ENCODE results near the gene STK38. TPM values are rescaled to one million over a fixed set of nuclear protein-coding genes. Genes with fewer than 3 reads are reported as not detected.

STK38 gene
- total RNA-seq, 1 experiment from 2014 or later = 44.7 TPM

- peaks cover 4% of the 10 kb centered on the region; the same call in 1 of the 2 replicates for H3K36me3 ChIP-seq (ENCODE audit: control insufficient read depth, insufficient read depth, low read length)
- ChIA-PET POLR2A (no interaction called here), CTCF (no interaction called here)
- ATAC-seq (no peak), DNase-seq (ENCODE audit: low read depth, low spot score) (no peak)
- H3K4me1 ChIP-seq (ENCODE audit: control insufficient read depth, insufficient read depth, low read length) = no peaks in the 10 kb centered on the region
- H3K27me3 ChIP-seq (ENCODE audit: control insufficient read depth, insufficient read depth, low read length) = no peaks in the 10 kb centered on the region
- no peak overlapping the region for H3K27ac ChIP-seq (ENCODE audit: low read length)
- TF ChIP-seq, protein P1, sequence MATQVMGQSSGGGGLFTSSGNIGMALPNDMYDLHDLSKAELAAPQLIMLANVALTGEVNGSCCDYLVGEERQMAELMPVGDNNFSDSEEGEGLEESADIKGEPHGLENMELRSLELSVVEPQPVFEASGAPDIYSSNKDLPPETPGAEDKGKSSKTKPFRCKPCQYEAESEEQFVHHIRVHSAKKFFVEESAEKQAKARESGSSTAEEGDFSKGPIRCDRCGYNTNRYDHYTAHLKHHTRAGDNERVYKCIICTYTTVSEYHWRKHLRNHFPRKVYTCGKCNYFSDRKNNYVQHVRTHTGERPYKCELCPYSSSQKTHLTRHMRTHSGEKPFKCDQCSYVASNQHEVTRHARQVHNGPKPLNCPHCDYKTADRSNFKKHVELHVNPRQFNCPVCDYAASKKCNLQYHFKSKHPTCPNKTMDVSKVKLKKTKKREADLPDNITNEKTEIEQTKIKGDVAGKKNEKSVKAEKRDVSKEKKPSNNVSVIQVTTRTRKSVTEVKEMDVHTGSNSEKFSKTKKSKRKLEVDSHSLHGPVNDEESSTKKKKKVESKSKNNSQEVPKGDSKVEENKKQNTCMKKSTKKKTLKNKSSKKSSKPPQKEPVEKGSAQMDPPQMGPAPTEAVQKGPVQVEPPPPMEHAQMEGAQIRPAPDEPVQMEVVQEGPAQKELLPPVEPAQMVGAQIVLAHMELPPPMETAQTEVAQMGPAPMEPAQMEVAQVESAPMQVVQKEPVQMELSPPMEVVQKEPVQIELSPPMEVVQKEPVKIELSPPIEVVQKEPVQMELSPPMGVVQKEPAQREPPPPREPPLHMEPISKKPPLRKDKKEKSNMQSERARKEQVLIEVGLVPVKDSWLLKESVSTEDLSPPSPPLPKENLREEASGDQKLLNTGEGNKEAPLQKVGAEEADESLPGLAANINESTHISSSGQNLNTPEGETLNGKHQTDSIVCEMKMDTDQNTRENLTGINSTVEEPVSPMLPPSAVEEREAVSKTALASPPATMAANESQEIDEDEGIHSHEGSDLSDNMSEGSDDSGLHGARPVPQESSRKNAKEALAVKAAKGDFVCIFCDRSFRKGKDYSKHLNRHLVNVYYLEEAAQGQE (IDR thresholded peaks at IDR 0.05; ENCODE audit: insufficient read depth in 1 of 2, low read depth in 2 of 2, low read length in 1 of 2) = no peak
- no peak for TF ChIP-seq TCF7L2 (IDR thresholded peaks at IDR 0.05; ENCODE audit: low read depth, low read length)
- TF ChIP-seq, protein P2, sequence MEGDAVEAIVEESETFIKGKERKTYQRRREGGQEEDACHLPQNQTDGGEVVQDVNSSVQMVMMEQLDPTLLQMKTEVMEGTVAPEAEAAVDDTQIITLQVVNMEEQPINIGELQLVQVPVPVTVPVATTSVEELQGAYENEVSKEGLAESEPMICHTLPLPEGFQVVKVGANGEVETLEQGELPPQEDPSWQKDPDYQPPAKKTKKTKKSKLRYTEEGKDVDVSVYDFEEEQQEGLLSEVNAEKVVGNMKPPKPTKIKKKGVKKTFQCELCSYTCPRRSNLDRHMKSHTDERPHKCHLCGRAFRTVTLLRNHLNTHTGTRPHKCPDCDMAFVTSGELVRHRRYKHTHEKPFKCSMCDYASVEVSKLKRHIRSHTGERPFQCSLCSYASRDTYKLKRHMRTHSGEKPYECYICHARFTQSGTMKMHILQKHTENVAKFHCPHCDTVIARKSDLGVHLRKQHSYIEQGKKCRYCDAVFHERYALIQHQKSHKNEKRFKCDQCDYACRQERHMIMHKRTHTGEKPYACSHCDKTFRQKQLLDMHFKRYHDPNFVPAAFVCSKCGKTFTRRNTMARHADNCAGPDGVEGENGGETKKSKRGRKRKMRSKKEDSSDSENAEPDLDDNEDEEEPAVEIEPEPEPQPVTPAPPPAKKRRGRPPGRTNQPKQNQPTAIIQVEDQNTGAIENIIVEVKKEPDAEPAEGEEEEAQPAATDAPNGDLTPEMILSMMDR (IDR thresholded peaks at IDR 0.05) = no peak
- no peak for TF ChIP-seq SIN3A (IDR thresholded peaks at IDR 0.05; ENCODE audit: borderline replicate concordance, insufficient read depth, low read depth, low read length)
- TF ChIP-seq POLR2AphosphoS5 (IDR thresholded peaks at IDR 0.05; ENCODE audit: low read depth, low read length) = no peak
- BruUV-seq (replicated peaks) = no TSS peak
- no peak overlapping the region for H3K4me3 ChIP-seq (ENCODE audit: low read depth in 2 of 2, low read length in 2 of 2)
- H3K9me3 ChIP-seq (ENCODE audit: control insufficient read depth, insufficient read depth, low read depth, low read length) = no peaks in the 10 kb centered on the region
- intact Hi-C loops (cut with micrococcal nuclease; ENCODE audit: unreplicated experiment) (no loop called here), in situ Hi-C loops (cut with HindIII; ENCODE audit: low pct_unique_long_range_greater_than_20kb, low sequenced_read_pairs) (no loop called here)
Measured at GRCh38 chr6:36501686-36502085, 45.6 kb downstream of the STK38 start.

DNA sequence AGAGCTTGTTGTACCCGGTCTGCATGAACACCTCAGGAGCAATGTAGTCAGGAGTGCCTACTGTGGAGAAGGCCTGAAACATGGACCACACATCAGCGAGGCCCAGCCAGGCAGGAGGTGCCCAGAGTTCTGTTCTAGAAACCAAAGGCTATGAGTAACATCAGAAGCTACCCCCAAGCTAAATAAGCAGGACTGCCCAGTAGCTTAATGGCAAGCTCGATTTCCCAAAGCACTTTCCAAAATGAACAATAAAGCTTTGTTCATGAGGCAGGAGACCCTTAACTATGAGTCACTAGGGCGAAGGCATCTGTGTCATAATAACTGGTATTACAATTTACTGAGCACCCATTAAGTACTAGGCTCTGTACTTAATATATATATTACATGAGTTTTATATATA, 47.4 kb downstream of the STK38 start:
- no TSS peak for BruUV-seq (replicated peaks)
- no peaks in the 10 kb centered on the region for H3K27me3 ChIP-seq (ENCODE audit: control insufficient read depth, insufficient read depth, low read length)
- POLR2A ChIA-PET = no interaction called here
- no peaks in the 10 kb centered on the region; the same call in 1 of the 2 replicates for H3K36me3 ChIP-seq (ENCODE audit: control insufficient read depth, insufficient read depth, low read length)
- TF ChIP-seq POLR2AphosphoS5 (IDR thresholded peaks at IDR 0.05; ENCODE audit: low read depth, low read length) = no peak
- TF ChIP-seq, protein P1 (IDR thresholded peaks at IDR 0.05; ENCODE audit: insufficient read depth in 1 of 2, low read depth in 2 of 2, low read length in 1 of 2) = no peak
- TF ChIP-seq, protein P2 (IDR thresholded peaks at IDR 0.05) = no peak
- no peak for TF ChIP-seq TCF7L2 (IDR thresholded peaks at IDR 0.05; ENCODE audit: low read depth, low read length)
- no peak for TF ChIP-seq SIN3A (IDR thresholded peaks at IDR 0.05; ENCODE audit: borderline replicate concordance, insufficient read depth, low read depth, low read length)
- in situ Hi-C loops (cut with HindIII; ENCODE audit: low pct_unique_long_range_greater_than_20kb, low sequenced_read_pairs) = no loop called here
- H3K27ac ChIP-seq (ENCODE audit: low read length) = no peak overlapping the region
- H3K9me3 ChIP-seq (ENCODE audit: control insufficient read depth, insufficient read depth, low read depth, low read length) = no peaks in the 10 kb centered on the region
- no peaks in the 10 kb centered on the region for H3K4me1 ChIP-seq (ENCODE audit: control insufficient read depth, insufficient read depth, low read length)
- no peak for ATAC-seq
- no peak for DNase-seq (ENCODE audit: low read depth, low spot score)
- intact Hi-C loops (cut with micrococcal nuclease; ENCODE audit: unreplicated experiment) = no loop called here
- no peak overlapping the region for H3K4me3 ChIP-seq (ENCODE audit: low read depth in 2 of 2, low read length in 2 of 2)
- CTCF ChIA-PET = no interaction called here
